ENCODE results near the gene CCDC107.

DNA sequence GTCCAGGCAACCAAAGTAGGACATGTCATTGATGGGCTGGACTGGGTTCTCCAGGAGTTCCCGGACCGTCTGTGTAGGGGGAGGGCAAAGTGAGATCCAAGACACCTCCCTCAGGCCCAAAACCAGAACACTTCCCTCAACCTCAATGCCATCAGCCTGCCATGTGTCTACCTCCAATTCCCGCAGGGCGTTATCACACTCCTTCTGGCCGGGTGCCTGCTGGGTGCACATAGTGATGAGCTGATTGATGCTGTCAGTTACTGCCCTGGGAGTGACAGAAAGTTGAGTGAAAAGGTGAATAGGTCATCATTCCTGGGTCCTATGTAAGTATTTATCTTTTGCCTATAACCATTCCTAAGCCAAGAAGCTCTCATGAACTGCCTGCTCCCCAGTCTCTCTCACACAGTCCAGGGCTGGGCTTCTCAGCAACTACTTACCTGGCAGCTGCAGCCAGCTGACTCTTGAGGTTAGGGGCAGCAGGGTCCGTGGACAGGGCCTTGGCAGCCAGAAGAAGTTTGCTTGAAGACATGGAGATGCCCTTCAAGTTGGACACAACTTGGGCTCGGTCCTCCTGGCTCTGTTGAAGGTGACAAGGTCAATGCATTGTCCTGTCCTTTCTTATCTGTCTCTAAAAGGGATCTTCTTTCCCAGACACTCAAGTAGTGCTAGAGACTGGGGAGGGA is 52.9 kb downstream of the CCDC107 start:
- TF ChIP-seq POLR2A (IDR thresholded peaks at IDR 0.05): no peak
- TF ChIP-seq, protein P1, sequence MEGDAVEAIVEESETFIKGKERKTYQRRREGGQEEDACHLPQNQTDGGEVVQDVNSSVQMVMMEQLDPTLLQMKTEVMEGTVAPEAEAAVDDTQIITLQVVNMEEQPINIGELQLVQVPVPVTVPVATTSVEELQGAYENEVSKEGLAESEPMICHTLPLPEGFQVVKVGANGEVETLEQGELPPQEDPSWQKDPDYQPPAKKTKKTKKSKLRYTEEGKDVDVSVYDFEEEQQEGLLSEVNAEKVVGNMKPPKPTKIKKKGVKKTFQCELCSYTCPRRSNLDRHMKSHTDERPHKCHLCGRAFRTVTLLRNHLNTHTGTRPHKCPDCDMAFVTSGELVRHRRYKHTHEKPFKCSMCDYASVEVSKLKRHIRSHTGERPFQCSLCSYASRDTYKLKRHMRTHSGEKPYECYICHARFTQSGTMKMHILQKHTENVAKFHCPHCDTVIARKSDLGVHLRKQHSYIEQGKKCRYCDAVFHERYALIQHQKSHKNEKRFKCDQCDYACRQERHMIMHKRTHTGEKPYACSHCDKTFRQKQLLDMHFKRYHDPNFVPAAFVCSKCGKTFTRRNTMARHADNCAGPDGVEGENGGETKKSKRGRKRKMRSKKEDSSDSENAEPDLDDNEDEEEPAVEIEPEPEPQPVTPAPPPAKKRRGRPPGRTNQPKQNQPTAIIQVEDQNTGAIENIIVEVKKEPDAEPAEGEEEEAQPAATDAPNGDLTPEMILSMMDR (IDR thresholded peaks at IDR 0.05): no peak
- no peak for TF ChIP-seq EP300 (IDR thresholded peaks at IDR 0.05)

All from suprapubic skin (tissue), 3 donors.